Daoy (cell line): ENCODE results near the gene RHBDF1. TPM values are rescaled to one million over a fixed set of nuclear protein-coding genes. Genes with fewer than 3 reads are reported as not detected.
A peak's percentile ranks its signal among the peaks of the same experiment; 100 is the strongest.
"Not testable (repeated sequence)": the region's sequence is repeated elsewhere in the genome, so short reads cannot be mapped to it uniquely, and the experiment has no call there.

Source experiments
- DNase-seq: peaks from one replicate; pipeline ENCODE4 v3.0.0-alpha.2; 2015; ENCODE audit warnings: low read depth
- total RNA-seq: library from RNA; depleted of rRNA; stranded (reverse); fragments of >200 nt; shearing (Covaris generic); gene quantifications from 2 replicates; pipeline ENCODE4 v1.2.3, GENCODE V29; 2014

Gene RHBDF1
- total RNA-seq, 1 experiment from 2014 or later: 9.3 TPM

GRCh38 chr16:60166-60565 is 12.3 kb downstream of the RHBDF1 start:
- no peak for DNase-seq

DNA sequence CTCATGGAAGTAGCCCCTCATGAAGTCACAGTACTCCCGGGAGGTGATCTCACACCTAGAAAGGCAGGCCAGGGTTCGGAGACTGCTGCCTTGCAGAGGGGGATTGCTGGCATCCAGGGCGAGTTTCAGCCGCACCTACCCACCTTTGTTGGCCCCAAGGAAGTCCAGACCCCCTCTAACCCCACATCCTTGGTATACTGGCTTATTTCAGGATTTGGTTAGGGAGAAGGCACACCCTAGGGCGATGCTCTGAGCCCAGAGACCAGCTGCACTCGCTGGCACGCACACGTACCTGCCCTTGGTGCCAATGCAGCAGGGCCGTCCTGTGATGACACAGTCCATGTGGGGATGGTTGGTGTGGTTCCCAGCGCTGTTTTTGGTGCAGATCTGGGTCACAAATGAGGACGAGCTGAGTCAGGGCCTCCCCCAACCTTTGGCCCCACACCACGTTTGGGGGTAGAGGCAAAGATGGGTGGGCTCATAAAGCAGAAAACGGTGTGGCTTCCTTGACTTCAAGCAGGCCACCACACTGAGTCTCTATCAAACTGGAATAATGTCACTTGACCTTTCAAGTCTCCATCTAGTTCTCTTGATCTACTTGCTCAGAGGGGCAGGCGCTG is 12.9 kb downstream of the RHBDF1 start:
- DNase-seq: no peak

GRCh38 chr16:58491-59439 is 13.7 kb downstream of the RHBDF1 start:
- no peak for DNase-seq

DNA sequence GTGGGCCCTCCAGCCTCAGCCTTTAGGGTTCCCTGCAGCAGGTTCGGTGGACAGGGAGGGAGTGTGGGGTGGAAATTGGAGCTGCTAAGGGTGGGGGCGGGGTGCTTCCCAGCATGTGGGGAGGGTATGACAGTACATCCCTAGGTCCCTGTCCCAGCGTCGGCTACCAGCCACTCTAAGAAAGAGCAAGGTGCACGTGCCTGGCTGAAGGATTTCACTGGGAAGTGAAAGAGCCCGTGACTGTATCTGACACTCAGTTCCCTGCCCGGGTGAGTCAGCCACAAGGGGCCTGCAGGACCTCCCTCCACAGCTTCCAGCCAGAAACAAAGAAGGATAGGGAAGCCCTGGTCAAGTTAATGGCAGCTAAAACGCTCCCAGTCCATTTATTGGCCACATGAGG is 14.7 kb downstream of the RHBDF1 start:
- DNase-seq: no peak

GRCh38 chr16:56231-56927 is 16.1 kb downstream of the RHBDF1 start:
- no peak for DNase-seq

DNA sequence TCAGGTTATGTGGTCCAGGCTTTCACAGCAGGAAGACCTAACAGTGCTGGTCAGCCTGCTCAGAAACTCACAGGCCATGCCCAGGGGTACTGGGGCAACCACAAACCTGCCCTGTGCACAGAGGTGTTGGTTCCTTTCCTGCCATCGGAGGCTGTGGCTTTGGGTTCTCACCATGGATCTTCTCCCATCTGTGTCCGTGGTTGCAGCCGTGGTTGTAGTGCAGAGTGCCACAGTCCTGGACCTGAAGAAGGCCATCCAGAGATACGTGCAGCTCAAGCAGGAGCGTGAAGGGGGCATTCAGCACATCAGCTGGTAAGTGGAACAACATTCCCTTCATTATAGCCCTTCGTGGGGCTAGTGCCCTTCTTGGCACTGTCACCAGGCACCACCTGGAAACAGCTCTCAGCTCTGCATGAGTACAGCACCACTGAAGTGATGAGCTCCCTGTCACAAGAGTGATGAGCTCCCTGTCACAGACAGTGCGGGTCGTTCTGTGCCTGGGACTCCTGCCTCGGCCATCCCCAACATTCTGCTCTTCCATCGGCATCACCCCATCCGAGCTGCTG is 16.8 kb downstream of the RHBDF1 start:
- no peak for DNase-seq

- DNase-seq: no peak
These were observed 18.2 kb downstream of the RHBDF1 start for GRCh38 chr16:54237-54581.

DNA sequence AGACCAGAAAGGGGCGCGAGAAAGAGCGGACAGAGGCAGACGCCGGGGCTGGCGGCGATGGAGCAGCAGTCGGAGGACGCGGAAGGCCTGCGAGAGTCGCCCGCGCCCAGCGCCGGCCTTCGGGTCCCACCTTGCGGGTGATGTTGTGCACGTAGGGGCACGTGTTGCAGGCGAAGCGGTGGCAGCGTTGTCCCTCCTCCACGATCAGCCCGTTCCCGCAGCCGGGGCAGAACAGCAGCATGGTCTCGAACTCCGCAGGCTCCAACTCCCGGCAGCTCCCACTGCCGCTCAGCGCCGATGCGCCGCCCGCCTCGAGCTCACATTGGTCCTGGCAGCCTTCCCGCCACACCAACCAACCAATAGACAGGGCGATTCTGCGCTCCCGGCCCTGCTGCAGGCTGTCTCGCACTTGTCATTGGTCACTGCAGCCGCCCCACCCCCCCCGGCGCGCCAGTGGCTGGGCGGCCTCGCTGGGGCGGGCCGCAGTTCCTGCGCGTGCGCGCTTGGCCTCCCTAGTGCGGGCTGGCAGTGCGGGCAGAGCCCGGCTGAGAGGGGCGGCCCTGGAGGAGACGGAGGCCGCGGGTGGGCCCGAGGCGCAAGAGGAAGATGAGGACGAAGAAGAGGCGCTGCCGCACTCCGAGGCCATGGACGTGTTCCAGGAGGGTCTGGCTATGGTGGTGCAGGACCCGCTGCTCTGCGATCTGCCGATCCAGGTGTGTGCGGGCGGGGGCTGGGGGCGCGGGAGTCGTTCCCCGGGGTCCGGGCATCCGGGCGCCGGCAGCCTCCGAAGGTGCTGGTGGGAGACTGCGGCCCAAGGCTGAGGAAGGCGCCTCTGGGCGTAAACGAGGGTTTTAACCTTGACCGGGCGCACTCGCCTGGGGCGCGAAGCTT is 18.8 kb downstream of the RHBDF1 start, which contains the start of the genes POLR3K and SNRNP25:
POLR3K (minus strand) TSS at position 263 of the 891 bp plus-strand sequence; CDS start at position 241, 22 bp downstream.
SNRNP25 (plus strand) TSS at position 483 of the 891 bp plus-strand sequence; CDS start at position 672, 189 bp downstream.
- DNase-seq: peak; percentile 98

GRCh38 chr16:50769-51591 is 21.5 kb downstream of the RHBDF1 start:
- DNase-seq: no peak

DNA sequence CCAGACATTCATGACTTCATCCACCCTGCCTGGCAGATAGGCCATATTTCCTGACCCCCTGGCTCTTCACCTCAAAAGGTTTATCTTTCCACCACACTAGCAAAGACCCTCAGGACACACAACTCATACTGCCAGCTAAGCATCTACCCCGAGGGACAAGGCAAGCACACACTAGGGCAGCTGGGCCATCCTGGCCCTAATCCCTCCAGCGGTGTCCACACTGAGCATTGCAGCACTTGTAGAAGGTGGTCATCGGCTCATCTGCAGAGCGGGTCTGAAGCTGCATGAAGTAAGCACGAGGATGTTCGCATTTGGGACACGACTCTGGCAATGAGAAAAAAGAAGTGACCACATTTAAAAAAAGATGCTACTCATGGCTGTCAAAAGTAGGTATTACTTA is 25.2 kb downstream of the RHBDF1 start:
- no peak for DNase-seq

- DNase-seq: not testable (repeated sequence)
These were observed 25.9 kb downstream of the RHBDF1 start for GRCh38 chr16:46510-46909.

GRCh38 chr16:45454-45853 is 27.0 kb downstream of the RHBDF1 start:
- DNase-seq: no peak

DNA sequence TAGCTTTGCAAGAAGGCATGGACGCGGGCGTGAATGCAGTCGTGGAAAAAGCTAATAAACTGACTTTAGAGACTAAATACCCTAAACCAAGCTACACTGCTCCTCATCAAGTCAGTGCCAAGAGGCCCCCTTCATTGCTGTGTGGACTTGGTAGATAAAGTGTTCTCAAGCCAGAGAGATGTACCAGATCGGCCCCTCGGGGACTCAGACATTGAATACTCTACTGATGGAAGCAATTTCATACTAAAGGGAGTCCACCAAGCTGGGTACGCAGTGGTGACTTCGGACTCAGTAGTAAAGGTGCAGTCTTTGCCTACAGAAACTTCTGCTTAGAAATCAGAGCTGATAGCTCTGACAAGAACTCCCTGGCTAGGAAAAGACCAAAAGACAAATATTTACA is 27.8 kb downstream of the RHBDF1 start:
- DNase-seq: no peak

DNA sequence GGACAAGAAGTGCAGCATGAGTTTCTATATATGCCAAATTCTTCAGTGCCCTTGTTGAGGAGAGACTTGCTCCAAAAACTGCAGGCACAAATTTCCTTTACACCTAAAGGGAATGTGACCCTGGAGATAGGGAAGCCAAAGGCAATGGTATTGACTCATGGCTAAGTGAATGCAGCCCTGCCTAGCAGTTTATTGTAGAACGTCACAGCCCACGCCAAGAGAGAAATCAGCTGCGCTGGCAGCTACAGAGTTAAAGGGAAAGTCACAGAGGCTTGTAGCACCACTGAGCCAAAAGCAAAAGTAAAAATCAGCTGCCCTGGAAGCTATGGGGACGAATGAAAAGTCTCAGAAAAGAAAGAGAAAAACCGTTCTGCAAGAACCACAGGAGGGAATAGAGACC is 29.1 kb downstream of the RHBDF1 start:
- no peak for DNase-seq

GRCh38 chr16:42691-43090 is 29.7 kb downstream of the RHBDF1 start:
- DNase-seq: no peak

GRCh38 chr16:42069-42457 is 30.4 kb downstream of the RHBDF1 start:
- no peak for DNase-seq

DNA sequence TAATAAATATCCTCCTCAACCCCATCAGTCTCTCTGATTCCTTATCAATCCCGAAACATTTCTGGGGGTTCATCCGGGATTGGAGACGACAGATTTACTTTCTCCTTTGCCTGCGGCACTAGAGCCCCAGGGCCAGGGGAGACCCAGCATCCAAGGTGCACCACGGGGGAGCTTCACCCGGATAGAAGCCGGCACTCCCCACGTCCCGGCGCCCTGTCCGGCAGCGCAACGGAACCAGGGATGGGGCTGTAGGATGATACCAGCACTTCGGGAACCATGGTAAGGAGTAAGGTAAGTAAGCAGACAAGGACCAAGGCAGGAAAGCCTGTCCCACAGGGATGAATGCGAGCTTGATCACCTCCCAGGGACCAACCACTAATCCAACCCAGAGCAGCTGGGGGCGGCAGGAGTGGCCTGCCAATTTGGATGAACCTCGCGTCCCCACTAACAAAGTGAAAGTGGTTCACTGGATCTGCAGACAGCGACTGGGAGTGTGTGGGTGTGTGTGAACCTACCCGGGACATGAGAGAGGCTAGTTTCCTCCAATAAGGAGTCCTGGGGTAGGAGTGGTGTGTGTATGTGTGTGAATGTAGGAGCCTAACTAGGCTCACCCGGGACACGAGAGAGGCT is 30.9 kb downstream of the RHBDF1 start:
- no peak for DNase-seq

- DNase-seq: no peak
These were observed 33.2 kb downstream of the RHBDF1 start for GRCh38 chr16:38941-39892.
